ENCODE measurements around the gene LIPI.

Gene LIPI

GRCh38 chr21:14072761-14073535 is 137.8 kb downstream of the LIPI start:
- no peaks in the 10 kb centered on the region for H3K36me3 ChIP-seq (ENCODE audit: insufficient read depth, low read length)
- H3K4me3 ChIP-seq (ENCODE audit: low read depth, low read length, poor library complexity, severe bottlenecking), result no peak overlapping the region
- H3K9me3 ChIP-seq (ENCODE audit: low read length), result no peaks in the 10 kb centered on the region

GRCh38 chr21:14071902-14072734 is 138.6 kb downstream of the LIPI start:
- Histone ChIP-seq H3K9ac (ENCODE audit: low read length) (no peak overlapping the region), H3K27ac (ENCODE audit: low read depth, low read length, poor library complexity, severe bottlenecking) (no peak overlapping the region), H3K4me1 (ENCODE audit: insufficient read depth, low read length, severe bottlenecking) (no peaks in the 10 kb centered on the region), H3K27me3 (ENCODE audit: insufficient read depth, low read length) (no peaks in the 10 kb centered on the region), H3K4me2 (ENCODE audit: low read length) (peak overlapping the region; percentile 19; the same call in 1 of the 2 replicates), H3K36me3 (ENCODE audit: insufficient read depth, low read length) (no peaks in the 10 kb centered on the region), H3K4me3 (ENCODE audit: low read depth, low read length, poor library complexity, severe bottlenecking) (no peak overlapping the region), H3F3A (ENCODE audit: insufficient read depth, low read length) (no peaks in the 10 kb centered on the region), H3K79me2 (ENCODE audit: insufficient read depth, low read length) (no peaks in the 10 kb centered on the region), H3K9me2 (ENCODE audit: low read depth, low read length) (no peaks in the 10 kb centered on the region), H4K20me1 (ENCODE audit: insufficient read depth, low read length) (no peaks in the 10 kb centered on the region), H3K9me3 (ENCODE audit: low read length) (no peaks in the 10 kb centered on the region), H2AFZ (ENCODE audit: low read length) (no peak overlapping the region)
- TF ChIP-seq EZH2 (IDR thresholded peaks at IDR 0.05; ENCODE audit: borderline replicate concordance, low read length), result no peak
- no peak for TF ChIP-seq CTCF (IDR thresholded peaks at IDR 0.05; ENCODE audit: low read length)

More at GRCh38 chr21:14072761-14073535, 137.8 kb downstream of the LIPI start:
- Histone ChIP-seq H3K79me2 (ENCODE audit: insufficient read depth, low read length) (no peaks in the 10 kb centered on the region), H3K27me3 (ENCODE audit: insufficient read depth, low read length) (no peaks in the 10 kb centered on the region), H3K9ac (ENCODE audit: low read length) (no peak overlapping the region), H2AFZ (ENCODE audit: low read length) (no peak overlapping the region), H3K9me2 (ENCODE audit: low read depth, low read length) (no peaks in the 10 kb centered on the region), H3K4me1 (ENCODE audit: insufficient read depth, low read length, severe bottlenecking) (no peaks in the 10 kb centered on the region), H4K20me1 (ENCODE audit: insufficient read depth, low read length) (no peaks in the 10 kb centered on the region), H3K27ac (ENCODE audit: low read depth, low read length, poor library complexity, severe bottlenecking) (no peak overlapping the region), H3K4me2 (ENCODE audit: low read length) (no peak overlapping the region), H3F3A (ENCODE audit: insufficient read depth, low read length) (no peaks in the 10 kb centered on the region)
- TF ChIP-seq EZH2 (IDR thresholded peaks at IDR 0.05; ENCODE audit: borderline replicate concordance, low read length), result no peak

GRCh38 chr21:14070968-14071367 is 139.8 kb downstream of the LIPI start:
- no peak overlapping the region for H3K4me2 ChIP-seq (ENCODE audit: low read length)
- no peak overlapping the region for H3K4me3 ChIP-seq (ENCODE audit: low read depth, low read length, poor library complexity, severe bottlenecking)
- no peak for TF ChIP-seq CTCF (IDR thresholded peaks at IDR 0.05; ENCODE audit: low read length)
- TF ChIP-seq EZH2 (IDR thresholded peaks at IDR 0.05; ENCODE audit: borderline replicate concordance, low read length), result no peak
- no peaks in the 10 kb centered on the region for H3K36me3 ChIP-seq (ENCODE audit: insufficient read depth, low read length)
- no peaks in the 10 kb centered on the region for H4K20me1 ChIP-seq (ENCODE audit: insufficient read depth, low read length)
- H3K9me3 ChIP-seq (ENCODE audit: low read length), result no peaks in the 10 kb centered on the region
- H3K9ac ChIP-seq (ENCODE audit: low read length), result no peak overlapping the region
- H3K27ac ChIP-seq (ENCODE audit: low read depth, low read length, poor library complexity, severe bottlenecking), result no peak overlapping the region
- no peaks in the 10 kb centered on the region for H3K4me1 ChIP-seq (ENCODE audit: insufficient read depth, low read length, severe bottlenecking)
- no peaks in the 10 kb centered on the region for H3F3A ChIP-seq (ENCODE audit: insufficient read depth, low read length)
- no peak overlapping the region for H2AFZ ChIP-seq (ENCODE audit: low read length)
- no peaks in the 10 kb centered on the region for H3K27me3 ChIP-seq (ENCODE audit: insufficient read depth, low read length)
- no peaks in the 10 kb centered on the region for H3K79me2 ChIP-seq (ENCODE audit: insufficient read depth, low read length)
- no peaks in the 10 kb centered on the region for H3K9me2 ChIP-seq (ENCODE audit: low read depth, low read length)

All from OCI-LY1 (cell line).